Activated CD8-positive, alpha-beta memory T cell treated with anti-CD3 and anti-CD28 coated beads, Interleukin-2, amount 50 U/mL, for 48 hours (primary cell): Measurements from ENCODE around the gene PTPN3.

Experiments used
- DNase-seq: peaks from one replicate; pipeline ENCODE4 v3.0.0-alpha.2; 2020

PTPN3 gene

DNA sequence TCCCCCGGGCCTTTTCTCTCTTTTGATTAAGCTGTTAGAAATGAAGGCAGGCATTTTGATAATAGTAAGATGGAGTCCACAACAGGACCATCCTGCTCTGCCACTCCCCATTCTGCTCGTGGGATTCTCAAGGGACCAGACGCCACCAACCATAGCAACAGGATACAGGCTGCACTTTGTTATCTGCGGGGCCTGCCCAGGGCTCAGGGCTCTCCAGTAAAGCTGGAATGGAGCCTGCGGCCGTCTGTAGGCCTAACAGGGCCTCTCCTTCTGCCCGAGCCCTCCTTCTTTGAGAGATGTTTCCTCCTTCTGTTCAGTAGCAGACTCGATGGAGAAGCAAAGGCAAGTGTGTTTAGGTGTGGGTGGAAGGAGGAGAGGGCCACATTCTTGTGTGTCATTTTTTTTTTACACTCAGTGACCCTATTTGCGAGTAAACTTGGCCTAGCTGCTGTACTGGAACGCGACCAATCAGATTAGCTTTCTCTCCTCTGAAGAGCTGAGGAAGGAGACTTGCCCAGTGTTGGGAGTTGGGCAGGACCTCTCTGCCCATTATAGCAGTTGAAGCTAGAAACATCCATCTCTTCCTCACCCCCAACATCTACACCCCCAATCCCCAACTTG is 168.4 kb downstream of the PTPN3 start:
- no peak for DNase-seq

DNA sequence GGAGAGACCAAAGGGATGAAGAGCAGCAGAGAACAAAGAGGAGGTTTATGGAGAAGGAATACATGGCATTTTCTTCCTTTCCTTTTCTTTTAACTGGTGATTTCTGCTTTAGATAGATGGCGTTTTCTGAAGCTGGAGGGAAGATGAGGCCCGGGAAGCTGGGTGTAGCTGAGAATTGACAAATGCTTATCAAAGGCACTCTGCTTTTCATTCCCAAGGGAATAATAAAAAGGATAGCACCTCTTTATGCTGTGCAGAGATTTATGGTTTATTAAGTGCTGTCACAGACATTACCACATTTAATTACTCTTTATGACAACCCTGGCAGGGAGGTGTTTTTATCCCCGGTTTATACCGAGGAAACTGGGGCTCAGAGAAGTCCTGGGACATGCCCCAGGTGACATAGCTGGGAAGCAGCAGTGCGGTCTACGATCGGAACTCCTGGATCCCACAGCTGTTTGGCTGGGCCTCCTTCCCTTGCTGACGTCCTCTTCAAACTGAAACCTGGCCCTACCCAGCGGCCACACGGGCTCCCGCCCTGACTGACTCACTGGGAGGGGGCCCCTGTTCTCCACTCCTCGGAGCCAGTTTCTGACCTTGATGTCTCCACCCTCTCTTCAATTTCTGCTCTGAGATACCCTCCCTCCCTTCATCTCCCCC is 169.0 kb downstream of the PTPN3 start:
- no peak for DNase-seq
